SK-N-MC (cell line): ENCODE data around the gene PNMT.

ENCODE experiments used
- EZH2 ChIP-seq: fragments of 200-600 bp; sonication (generic); IDR thresholded peaks from one replicate; pipeline ENCODE4 v1.6.1; 2017; ENCODE audit warnings: antibody characterized with exemption
- FOXP2 ChIP-seq: optimal IDR thresholded peaks from 2 replicates; pipeline ENCODE3; 2011; ENCODE audit warnings: mild to moderate bottlenecking, moderate library complexity; ENCODE audit not compliant: insufficient read depth; ENCODE audit errors: extremely low read length, control extremely low read depth
- POLR2AphosphoS5 ChIP-seq: IDR thresholded peaks from 2 replicates; pipeline ENCODE4 v1.6.1; 2012; ENCODE audit warnings: mild to moderate bottlenecking, low read depth, low read length, borderline replicate concordance

DNA sequence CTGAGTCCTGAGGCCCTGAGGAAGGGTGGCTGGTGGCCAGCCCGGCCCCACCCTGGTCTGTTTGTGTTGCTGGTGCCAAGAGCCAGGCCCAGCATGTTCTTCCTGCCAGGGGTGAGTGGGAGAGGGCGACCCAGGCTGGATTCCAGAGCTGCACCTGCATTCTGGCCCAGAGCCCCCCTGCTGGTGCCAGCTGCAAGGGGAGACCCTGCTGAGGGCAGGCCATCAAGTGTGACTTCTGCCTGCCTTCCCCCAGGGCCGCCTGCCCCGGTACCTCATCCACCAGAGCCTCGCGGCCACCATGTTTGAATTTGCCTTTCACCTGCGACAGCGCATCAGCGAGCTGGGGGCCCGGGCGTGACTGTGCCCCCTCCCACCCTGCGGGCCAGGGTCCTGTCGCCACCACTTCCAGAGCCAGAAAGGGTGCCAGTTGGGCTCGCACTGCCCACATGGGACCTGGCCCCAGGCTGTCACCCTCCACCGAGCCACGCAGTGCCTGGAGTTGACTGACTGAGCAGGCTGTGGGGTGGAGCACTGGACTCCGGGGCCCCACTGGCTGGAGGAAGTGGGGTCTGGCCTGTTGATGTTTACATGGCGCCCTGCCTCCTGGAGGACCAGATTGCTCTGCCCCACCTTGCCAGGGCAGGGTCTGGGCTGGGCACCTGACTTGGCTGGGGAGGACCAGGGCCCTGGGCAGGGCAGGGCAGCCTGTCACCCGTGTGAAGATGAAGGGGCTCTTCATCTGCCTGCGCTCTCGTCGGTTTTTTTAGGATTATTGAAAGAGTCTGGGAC is 5.5 kb upstream of the PNMT start:
- TF ChIP-seq EZH2 = no peak
- TF ChIP-seq POLR2AphosphoS5 = no peak
- no peak for TF ChIP-seq FOXP2
